ENCODE measurements around the gene PLCD3. TPM values are rescaled to one million over a fixed set of nuclear protein-coding genes. Genes with fewer than 3 reads are reported as not detected.
A peak's percentile ranks its signal among the peaks of the same experiment; 100 is the strongest.

The PLCD3 gene
- total and polyA plus RNA-seq, 2 of the 13 experiments (the other 11 are each of a cell fraction or from before 2014, with no cell fraction given), result 11.3 to 39.1 TPM

GRCh38 chr17:45108595-45109521 is 23.5 kb downstream of the PLCD3 start (continued):
- TF ChIP-seq HNRNPLL (IDR thresholded peaks at IDR 0.05; ENCODE audit: low read depth, low read length, poor library complexity, severe bottlenecking) (no peak), KLF6 (CRISPR knock-in tag; IDR thresholded peaks at IDR 0.05) (no peak), ZNF441 (CRISPR knock-in tag; IDR thresholded peaks at IDR 0.05; ENCODE audit: borderline replicate concordance) (no peak), HHEX (CRISPR knock-in tag; IDR thresholded peaks at IDR 0.05) (no peak), FOSL2 (CRISPR knock-in tag; IDR thresholded peaks at IDR 0.05) (no peak), FLYWCH1 (CRISPR knock-in tag; IDR thresholded peaks at IDR 0.05) (no peak), ZNF496 (CRISPR knock-in tag; IDR thresholded peaks at IDR 0.05; ENCODE audit: insufficient replicate concordance) (no peak), NFYC (CRISPR knock-in tag; IDR thresholded peaks at IDR 0.05) (no peak), ZNF468 (CRISPR knock-in tag; IDR thresholded peaks at IDR 0.05) (no peak), DNMT1 (CRISPR knock-in tag; IDR thresholded peaks at IDR 0.05) (no peak), PAF1 (CRISPR knock-in tag; IDR thresholded peaks at IDR 0.05) (no peak), ZFP90 (CRISPR knock-in tag; IDR thresholded peaks at IDR 0.05; ENCODE audit: borderline replicate concordance) (no peak), ZNF143 (CRISPR knock-in tag; IDR thresholded peaks at IDR 0.05) (no peak), NCOR1 (IDR thresholded peaks at IDR 0.05; ENCODE audit: borderline replicate concordance, low read length) (no peak), ZFP36L2 (CRISPR knock-in tag; IDR thresholded peaks at IDR 0.05) (no peak), MTA3 (CRISPR knock-in tag; IDR thresholded peaks at IDR 0.05) (no peak), CC2D1A (CRISPR knock-in tag; IDR thresholded peaks at IDR 0.05) (no peak), ZNF337 (CRISPR knock-in tag; IDR thresholded peaks at IDR 0.05; ENCODE audit: borderline replicate concordance, low read depth) (no peak), NR2C2 (CRISPR knock-in tag; IDR thresholded peaks at IDR 0.05; ENCODE audit: borderline replicate concordance) (no peak), NFE2L1 (CRISPR knock-in tag; IDR thresholded peaks at IDR 0.05; ENCODE audit: borderline replicate concordance) (no peak), FOXC1 (CRISPR knock-in tag; IDR thresholded peaks at IDR 0.05; ENCODE audit: borderline replicate concordance) (0 out of 2 replicates have a peak, but pooled peaks have one; percentile 34), SRSF1 (optimal IDR thresholded peaks at IDR 0.05; ENCODE audit: low read depth, low read length) (no peak)
- TF ChIP-seq, protein P1, sequence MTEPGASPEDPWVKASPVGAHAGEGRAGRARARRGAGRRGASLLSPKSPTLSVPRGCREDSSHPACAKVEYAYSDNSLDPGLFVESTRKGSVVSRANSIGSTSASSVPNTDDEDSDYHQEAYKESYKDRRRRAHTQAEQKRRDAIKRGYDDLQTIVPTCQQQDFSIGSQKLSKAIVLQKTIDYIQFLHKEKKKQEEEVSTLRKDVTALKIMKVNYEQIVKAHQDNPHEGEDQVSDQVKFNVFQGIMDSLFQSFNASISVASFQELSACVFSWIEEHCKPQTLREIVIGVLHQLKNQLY (CRISPR knock-in tag; IDR thresholded peaks at IDR 0.05), result no peak
- TF ChIP-seq, protein P2, sequence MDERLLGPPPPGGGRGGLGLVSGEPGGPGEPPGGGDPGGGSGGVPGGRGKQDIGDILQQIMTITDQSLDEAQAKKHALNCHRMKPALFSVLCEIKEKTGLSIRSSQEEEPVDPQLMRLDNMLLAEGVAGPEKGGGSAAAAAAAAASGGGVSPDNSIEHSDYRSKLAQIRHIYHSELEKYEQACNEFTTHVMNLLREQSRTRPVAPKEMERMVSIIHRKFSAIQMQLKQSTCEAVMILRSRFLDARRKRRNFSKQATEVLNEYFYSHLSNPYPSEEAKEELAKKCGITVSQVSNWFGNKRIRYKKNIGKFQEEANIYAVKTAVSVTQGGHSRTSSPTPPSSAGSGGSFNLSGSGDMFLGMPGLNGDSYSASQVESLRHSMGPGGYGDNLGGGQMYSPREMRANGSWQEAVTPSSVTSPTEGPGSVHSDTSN (CRISPR knock-in tag; IDR thresholded peaks at IDR 0.05), result no peak
- TF ChIP-seq, protein P3, sequence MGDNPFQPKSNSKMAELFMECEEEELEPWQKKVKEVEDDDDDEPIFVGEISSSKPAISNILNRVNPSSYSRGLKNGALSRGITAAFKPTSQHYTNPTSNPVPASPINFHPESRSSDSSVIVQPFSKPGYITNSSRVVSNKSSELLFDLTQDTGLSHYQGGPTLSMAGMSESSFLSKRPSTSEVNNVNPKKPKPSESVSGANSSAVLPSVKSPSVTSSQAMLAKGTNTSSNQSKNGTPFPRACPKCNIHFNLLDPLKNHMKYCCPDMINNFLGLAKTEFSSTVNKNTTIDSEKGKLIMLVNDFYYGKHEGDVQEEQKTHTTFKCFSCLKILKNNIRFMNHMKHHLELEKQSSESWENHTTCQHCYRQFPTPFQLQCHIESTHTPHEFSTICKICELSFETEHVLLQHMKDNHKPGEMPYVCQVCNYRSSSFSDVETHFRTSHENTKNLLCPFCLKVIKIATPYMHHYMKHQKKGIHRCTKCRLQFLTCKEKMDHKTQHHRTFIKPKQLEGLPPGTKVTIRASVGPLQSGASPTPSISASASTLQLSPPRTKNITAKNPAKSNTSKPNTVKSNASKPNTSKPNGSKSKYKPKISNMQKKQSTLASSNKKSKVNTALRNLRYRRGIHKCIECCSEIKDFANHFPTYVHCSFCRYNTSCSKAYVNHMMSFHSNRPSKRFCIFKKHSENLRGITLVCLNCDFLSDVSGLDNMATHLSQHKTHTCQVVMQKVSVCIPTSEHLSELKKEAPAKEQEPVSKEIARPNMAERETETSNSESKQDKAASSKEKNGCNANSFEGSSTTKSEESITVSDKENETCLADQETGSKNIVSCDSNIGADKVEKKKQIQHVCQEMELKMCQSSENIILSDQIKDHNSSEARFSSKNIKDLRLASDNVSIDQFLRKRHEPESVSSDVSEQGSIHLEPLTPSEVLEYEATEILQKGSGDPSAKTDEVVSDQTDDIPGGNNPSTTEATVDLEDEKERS (CRISPR knock-in tag; IDR thresholded peaks at IDR 0.05), result no peak
- TF ChIP-seq, protein P4, sequence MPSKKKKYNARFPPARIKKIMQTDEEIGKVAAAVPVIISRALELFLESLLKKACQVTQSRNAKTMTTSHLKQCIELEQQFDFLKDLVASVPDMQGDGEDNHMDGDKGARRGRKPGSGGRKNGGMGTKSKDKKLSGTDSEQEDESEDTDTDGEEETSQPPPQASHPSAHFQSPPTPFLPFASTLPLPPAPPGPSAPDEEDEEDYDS (CRISPR knock-in tag; IDR thresholded peaks at IDR 0.05), result no peak
